Mammary epithelial cell (primary cell): ENCODE results near the gene ZNF654.

ENCODE experiments used
- CTCF ChIP-seq, 2 donors: IDR thresholded peaks in 1 of 2; conservative IDR thresholded peaks in 1 of 2; 2 replicates each; pipeline ENCODE4 v1.5.1; 2011 to 2012; ENCODE audit warnings: inconsistent platforms in 2 of 2, low read length in 2 of 2, mild to moderate bottlenecking in 2 of 2, control low read depth in 1 of 2, low read depth in 1 of 2; ENCODE audit not compliant: insufficient read depth in 1 of 2; ENCODE audit errors: extremely low read depth in 1 of 2
- EZH2 ChIP-seq: IDR thresholded peaks from 2 replicates; pipeline ENCODE4 v1.6.1; 2012; ENCODE audit warnings: low read length, inconsistent platforms, borderline replicate concordance

DNA sequence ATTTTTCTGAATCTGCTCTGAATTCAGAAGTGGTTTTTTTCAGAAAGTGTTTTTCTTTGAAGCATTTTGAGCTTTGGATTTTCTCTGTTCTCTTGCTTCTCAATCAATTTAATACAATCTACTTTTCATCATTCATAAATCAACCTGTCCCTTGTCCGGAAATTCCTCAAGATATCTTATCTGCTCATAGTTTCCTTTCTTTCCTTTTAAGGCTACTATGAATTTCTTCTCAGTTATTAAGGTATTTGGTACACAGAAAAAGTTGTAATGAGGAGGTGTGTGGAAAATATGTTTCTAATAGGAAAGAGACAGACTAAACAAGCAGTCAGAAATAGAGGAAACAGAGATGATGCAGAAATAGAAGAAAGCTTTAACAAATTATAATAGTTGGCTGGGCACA is 14.6 kb upstream of the ZNF654 start:
- TF ChIP-seq CTCF (conservative IDR thresholded peaks at IDR 0.05 in 1 of 2, IDR thresholded peaks at IDR 0.05 in 1 of 2; ENCODE audit: extremely low read depth in 1 of 2, insufficient read depth in 1 of 2, low read depth in 1 of 2, low read length in 2 of 2) (no peak), EZH2 (no peak)
